GM21576 (cell line): Measurements from ENCODE around the gene IL17C.

ENCODE experiments used
- ATAC-seq: cut with Tn5 transposase; IDR thresholded peaks from one replicate; pipeline ENCODE4 v1.9.1; 2021; ENCODE audit warnings: mild to moderate bottlenecking, moderate library complexity; ENCODE audit not compliant: unreplicated experiment

The IL17C gene

GRCh38 chr16:88638323-88639230 lies at the start of gene IL17C:
TSS of gene IL17C (plus strand) at chr16:88638572. CDS start at chr16:88638642, 70 bp downstream.
- ATAC-seq: no peak

GRCh38 chr16:88588754-88589153 lies 49.6 kb upstream of the IL17C start:
- no peak for ATAC-seq

GRCh38 chr16:88589441-88589840 lies 48.9 kb upstream of the IL17C start:
- no peak for ATAC-seq

DNA sequence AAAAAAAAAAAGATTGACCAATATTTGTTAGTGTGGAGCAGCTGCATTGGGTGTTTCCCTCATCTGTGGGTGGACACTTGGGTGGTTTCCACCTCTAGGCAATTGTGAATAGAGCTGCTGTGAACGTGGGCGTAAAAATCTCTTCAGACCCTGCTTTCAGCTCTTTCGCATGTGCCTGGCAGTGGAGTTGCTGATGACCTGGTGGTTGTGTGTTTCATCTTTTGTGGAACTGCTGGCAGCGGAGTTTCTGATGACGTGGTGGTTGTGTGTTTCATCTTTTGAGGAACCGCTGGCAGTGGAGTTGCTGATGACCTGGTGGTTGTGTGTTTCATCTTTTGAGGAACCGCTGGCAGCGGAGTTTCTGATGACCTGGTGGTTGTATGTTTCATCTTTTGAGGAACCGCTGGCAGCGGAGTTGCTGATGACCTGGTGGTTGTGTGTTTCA lies 46.8 kb upstream of the IL17C start:
- no peak for ATAC-seq

- no peak for ATAC-seq
These were observed 45.3 kb upstream of the IL17C start for GRCh38 chr16:88593061-88593460.

DNA sequence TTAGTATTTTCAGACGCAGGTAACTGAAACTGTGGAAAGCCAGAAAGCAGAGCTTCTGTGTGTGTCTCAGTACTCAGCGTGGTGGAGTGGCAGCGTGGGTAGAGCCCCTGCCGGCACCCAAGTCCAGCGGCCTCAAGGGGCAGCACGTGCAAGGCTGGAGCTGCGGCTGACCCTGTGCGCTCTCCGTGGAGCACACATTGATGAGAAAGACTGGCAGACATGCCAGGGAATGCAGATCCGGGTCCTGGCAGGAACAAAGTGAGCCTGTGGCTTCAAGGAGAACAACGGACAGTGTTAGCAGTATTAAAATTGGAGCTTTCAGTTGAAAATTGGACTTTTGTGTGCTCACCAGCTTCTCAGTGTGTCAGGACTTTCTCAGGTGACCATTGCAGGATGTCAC lies 44.9 kb upstream of the IL17C start:
- no peak for ATAC-seq

- ATAC-seq: no peak
These were observed 44.5 kb upstream of the IL17C start for GRCh38 chr16:88593910-88594309.

DNA sequence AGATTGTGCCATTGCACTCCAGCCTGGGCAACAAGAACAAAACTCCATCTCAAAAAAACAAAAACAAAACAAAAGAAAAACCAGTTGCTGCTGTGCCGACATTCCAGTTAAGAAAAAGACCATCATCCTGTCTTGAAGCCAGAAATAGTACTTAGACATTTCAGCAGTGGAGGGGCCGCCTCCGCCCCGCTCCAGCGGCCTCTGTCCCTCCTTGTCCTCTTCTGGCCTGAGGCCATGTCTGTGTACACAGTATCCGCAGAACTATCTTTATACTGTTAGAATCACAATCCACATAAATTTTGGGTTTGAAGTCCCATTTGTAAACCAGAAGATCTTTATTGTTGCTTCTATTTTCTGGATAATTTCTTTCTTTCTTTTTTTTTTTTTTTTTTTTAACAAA lies 43.3 kb upstream of the IL17C start:
- ATAC-seq: no peak

DNA sequence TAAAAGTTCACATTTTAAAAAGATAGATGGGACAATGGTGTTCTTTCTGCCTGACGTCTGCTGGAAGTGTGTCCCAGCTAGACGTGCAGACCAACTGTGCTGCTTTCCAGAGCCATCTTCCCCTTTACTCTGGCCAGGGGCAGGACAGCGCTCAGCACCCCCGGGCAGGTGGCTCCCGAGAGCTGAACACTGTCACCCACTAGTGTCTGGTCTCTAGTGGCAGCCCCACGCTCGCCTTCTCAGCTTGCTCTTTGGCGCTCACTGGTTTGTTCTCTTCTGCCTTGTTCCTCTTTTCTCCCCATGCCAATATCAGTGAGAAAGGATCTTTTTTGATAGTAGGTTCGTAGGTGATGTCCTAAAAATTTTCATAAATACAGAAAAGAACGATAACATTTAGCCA lies 42.5 kb upstream of the IL17C start:
- no peak for ATAC-seq

DNA sequence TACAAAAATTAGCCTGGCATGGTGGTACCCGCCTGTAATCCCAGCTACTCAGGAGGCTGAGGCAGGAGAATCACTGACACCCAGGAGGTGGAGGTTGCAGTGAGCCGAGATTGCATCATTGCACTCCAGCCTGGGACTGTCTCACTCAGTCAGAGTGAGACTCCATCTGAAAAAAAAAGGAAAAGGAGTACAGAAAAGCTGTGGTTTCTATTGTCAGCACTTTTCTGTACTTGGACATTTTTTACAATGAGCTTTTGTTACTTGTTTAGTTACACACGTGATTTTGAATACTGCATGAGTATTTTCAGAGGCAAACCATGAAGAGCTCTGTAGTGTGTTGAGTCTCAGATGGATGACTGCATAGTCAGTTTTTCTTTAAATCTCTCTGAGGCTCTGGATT lies 41.9 kb upstream of the IL17C start:
- ATAC-seq: no peak

GRCh38 chr16:88597856-88598491 lies 40.4 kb upstream of the IL17C start:
- no peak for ATAC-seq

- ATAC-seq: no peak
These were observed 39.2 kb upstream of the IL17C start for GRCh38 chr16:88599092-88599733.

DNA sequence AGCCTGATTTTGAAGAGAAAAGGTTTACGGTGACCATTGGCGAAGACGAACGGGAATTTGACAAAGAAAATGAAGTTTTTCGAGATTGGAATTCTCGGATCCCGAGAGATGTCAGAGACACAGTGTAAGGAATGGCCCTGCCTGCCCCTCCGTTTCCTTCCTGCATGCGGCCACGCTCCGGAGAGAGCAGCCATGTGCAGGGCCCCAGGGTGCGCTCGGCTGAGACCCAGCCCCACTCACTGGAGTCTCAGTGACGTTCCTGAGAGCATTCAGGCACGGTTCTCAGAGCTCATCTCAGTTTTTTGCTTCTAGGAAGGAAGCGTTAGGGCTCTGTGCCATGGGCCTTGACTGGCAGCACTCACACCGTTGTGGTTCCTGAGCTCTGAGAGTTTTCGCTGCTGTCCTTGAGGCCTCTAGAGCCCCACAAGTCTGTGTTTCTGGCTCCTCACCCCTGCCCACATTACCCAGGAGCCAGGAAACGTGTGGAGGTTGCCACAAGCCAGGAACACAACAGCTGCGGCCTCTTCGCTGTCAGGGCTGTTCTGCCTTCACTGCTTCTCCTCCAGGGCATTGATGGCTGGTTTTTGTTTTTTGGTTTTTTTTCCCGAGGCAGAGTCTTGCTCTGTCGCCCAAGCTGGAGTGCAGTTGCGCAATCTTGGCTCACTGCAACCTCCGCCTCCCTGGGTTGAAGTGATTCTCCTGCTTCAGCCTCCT lies 38.4 kb upstream of the IL17C start:
- ATAC-seq: no peak

- ATAC-seq: no peak
These were observed 37.9 kb upstream of the IL17C start for GRCh38 chr16:88600539-88600896.

- ATAC-seq: no peak
These were observed 36.9 kb upstream of the IL17C start for GRCh38 chr16:88601313-88602036.

DNA sequence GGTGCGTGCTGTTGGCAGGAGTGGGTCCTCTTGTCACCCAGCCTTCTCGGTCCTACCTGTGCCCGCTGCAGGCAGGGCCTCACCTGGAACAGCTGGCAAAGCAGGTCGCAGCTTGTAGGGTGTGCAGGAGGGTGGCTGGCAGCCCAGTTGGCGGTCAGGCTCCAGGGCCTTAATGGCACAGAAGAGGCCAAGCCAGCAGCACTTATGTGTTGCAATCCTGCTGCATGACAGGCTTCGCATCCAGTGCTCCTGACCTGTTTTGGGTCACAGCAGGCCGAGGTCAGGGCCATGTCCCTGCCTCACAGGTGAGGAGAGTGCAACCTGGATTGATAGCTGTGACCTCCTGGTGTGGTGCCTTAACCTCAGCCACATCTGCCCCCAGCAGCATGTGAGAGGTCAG lies 36.3 kb upstream of the IL17C start:
- no peak for ATAC-seq

GRCh38 chr16:88605186-88606147 lies 32.9 kb upstream of the IL17C start:
- no peak for ATAC-seq

DNA sequence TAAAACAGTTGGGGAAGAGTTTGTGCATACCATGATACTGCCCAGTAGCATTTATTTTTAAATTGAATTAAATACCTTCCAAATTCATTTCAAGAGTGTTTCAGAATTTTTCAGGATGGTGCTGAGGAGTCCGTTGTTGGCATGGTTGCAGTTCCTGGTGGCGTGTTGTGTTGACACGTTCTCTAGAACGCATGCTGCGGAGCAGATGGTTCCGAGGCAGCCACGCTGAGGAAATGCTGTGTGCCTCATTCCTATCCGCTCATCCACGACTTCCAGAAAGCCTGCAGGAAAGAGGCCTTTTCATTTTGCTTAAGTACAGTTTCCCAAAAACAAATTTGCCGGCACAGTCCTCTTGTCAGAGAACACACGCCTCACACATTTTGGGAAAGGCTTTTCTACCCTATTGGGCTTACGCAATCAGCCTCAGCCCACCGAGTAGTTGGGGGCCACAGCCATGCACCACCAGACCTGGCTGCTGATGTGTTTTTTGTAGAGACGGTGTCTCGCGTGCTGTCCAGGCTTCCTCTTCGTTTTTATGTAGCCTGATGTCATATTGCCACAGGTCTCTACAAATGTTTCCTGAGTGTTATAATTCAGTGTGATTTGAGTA lies 32.1 kb upstream of the IL17C start:
- ATAC-seq: no peak

DNA sequence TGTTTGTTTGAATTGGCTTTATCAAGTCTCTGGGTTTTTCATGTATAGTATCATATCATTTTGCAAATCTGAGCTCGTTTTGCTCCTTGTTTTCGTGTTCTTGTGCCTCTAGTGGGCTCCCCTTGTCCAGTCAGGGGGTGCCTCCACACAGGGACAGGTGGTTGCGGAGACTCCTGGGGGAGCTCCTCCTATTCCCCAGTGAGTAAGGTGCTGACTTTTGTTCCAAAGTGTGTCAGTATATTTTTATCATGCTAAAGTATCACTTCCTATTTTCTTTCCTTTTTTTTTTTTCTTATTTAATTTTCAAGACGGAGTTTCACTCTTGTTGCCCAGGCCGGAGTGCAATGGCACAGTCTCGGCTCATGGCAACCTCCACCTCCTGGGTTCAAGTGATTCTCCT lies 30.3 kb upstream of the IL17C start:
- no peak for ATAC-seq
